Cerebellar cortex (tissue), 1 donor: Measurements from ENCODE around the gene CRNKL1.
A peak's percentile ranks its signal among the peaks of the same experiment; 100 is the strongest.

Experiments used
- DNase-seq: peaks from one replicate; pipeline ENCODE4 v3.0.0-alpha.2; 2015; ENCODE audit warnings: low spot score

CRNKL1 gene

GRCh38 chr20:20063941-20064702 lies 11.9 kb upstream of the CRNKL1 start:
- no peak for DNase-seq

DNA sequence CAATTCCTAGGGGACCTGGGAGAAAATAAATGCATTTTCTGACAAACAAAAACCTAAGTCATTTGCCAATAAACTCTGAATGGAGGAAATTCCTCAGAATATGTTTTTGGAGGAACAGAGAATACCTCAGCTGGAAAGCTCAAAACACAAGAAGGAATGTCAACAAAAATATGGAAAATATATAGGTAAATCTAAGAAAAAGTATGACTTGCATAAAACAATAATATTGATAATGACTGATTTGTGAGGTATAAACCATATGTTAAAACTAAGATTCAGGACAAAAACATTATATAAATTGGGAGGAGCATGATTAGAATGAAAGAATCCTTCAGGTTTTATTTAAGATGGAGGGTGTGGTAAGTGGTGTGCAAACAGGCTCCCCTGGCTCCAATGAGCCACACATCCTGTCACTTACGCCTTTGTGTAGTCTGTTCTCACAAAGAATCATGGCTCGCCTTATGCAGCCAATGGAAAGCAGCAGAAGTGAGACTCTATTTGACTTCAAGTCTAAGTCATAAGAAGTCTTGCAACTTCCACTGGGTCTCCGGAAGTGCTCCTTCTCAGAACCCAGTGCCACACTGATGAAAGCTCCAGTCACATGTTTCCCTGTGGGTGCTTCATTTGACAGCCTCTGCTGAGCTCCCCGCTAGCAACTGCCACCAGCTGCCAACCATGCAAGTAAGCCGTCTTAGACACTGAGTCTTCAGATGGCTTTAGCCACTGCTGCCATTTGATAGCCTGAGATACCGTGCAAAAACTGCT lies 8.2 kb upstream of the CRNKL1 start:
- DNase-seq: no peak

DNA sequence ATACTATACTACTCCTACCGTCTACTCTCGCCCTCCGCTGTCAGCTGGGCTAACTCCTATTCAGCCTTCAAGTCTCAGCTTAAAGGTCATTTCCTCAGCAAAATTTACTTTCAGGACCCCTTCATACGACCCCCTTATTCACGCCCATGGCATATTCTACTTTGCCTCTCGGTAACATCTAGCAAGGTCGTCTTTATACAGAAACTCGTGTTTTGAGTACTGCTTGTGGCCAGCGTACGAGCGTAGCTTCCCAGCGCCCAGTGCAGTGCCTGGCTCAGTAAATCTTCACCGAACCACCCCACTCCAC lies 546 bp downstream of the CRNKL1 start:
- no peak for DNase-seq

DNA sequence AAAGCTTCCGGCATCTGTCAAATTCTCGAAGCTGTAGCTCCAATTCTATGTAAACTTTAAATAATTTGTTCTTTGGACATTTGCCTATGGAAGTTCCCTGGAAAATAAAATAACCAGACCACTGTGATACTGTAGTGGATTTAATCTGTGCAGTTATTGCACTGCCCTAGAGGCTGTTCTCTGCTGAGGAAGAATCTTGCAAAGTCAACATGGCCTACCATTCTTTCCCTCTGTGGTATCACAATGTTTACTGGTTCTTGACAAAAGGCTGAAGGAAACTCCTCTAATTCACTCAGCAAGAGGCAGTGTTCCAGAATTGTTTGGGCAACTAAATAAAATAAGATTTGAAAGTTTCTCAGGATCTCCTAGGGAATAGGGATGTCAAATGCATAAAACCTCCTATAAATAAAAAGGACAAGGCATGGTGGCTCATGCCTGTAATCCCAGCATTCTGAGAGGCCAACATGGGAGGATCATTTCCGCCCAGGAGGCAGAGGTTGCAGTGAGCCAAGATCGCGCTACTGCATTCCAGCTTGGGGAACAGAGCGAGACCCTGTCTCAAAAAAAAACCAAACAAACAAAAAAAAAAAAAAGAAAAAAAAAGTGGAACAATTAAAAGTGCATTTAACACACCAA lies 12.4 kb downstream of the CRNKL1 start:
- DNase-seq: no peak

DNA sequence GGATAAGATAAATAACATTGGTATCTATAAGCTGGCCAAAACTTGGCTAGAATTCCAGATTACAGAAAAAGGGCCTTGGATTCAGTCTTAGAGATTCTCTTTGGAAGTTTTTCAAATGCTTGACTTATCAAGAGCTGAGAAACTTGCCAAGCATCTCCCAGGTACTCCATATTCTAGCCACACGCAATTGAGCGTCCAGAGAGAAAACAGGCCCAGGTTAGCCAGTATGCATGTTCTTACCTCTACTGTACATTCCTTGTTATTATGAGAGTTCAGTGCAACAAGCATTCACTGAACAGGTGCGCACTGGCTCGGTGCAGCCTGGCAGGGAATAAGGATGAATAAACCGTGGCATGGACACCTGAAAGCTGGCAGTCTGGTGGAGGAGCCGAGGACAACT lies 13.7 kb downstream of the CRNKL1 start:
- no peak for DNase-seq

GRCh38 chr20:20037960-20038359 lies 14.3 kb downstream of the CRNKL1 start:
- DNase-seq: no peak

GRCh38 chr20:20036756-20037155 lies 15.5 kb downstream of the CRNKL1 start:
- no peak for DNase-seq

- DNase-seq: no peak
Measured at GRCh38 chr20:20034486-20034885, 17.8 kb downstream of the CRNKL1 start.

GRCh38 chr20:20031790-20032189 lies 20.5 kb downstream of the CRNKL1 start:
- no peak for DNase-seq

DNA sequence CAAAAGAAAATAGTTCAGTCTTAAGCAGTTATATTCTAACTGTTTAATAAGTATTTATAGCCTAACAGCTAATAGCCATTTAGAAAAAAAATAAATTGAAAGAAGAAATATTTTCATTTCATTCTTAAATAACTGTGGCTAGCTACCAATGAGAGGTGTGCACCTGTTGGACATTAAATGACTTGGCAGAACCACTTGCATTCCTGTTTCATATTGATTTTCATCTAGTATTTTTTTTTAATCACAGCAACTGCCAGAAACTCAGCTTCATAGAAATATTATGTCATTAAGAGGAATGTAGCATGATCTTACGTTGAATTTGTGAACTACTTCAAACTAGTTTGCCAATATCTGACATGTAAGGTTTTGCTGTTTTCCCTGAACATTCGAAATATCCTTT lies 25.0 kb downstream of the CRNKL1 start:
- no peak for DNase-seq

GRCh38 chr20:20024942-20025341 lies 27.3 kb downstream of the CRNKL1 start:
- no peak for DNase-seq

DNA sequence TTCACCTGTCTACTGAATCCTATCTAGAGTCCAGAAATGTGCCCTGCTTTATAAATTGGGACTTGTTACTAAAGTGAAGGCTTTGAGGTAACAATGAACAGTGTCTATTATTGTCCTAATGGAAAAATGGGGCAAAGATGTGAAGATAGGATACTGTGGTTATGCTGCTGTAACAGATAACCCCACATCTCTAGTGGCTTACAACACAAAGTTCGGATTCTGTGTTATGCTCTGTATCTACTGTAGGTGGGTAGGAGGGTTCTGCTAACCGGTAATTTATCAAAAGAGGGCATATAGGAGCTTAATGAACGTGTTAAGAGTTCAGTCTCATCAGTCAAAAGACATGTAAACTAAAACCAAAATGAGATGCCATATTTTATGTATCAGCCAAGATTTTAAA lies 28.9 kb downstream of the CRNKL1 start:
- no peak for DNase-seq

DNA sequence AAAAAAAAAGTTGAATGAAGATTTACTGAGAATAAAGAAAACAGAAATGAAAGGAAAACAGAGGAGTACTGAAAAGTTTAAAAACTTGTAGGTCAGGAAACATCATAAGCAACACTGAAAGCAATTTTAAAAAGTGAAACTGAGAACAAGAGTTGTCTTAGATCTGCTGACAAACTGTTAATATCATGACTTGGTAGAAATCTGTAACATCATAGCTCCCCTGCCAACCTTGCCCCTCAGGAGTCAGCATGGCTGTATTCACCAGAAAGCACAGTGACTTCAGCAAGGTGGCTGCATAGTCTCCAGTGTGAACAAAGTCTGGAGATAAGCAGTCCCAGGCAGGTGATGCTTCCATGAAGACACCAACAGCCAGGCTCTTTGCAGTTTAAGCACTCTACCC lies 29.8 kb downstream of the CRNKL1 start:
- no peak for DNase-seq

GRCh38 chr20:20021835-20022234 lies 30.4 kb downstream of the CRNKL1 start:
- no peak for DNase-seq

DNA sequence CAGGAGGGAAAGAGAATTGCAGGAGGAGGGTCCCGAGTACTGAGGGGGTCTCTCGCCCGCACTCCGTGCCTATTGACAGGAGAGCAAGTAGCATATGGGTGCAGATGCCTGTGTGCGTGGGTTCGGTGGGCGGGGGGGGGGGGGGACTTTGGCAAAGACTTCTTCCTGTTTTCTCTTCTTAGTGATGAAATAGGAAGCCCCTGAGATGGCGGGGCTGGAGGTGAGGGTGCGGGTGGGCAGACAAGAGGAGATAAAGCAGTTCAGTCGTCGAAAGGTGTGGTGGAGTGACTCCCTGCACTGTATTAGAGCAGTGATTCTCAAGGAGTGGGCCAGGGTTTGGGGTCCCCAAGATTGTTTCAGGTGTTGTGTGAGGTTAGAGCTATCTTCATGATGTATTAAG lies 31.4 kb downstream of the CRNKL1 start:
- no peak for DNase-seq

DNA sequence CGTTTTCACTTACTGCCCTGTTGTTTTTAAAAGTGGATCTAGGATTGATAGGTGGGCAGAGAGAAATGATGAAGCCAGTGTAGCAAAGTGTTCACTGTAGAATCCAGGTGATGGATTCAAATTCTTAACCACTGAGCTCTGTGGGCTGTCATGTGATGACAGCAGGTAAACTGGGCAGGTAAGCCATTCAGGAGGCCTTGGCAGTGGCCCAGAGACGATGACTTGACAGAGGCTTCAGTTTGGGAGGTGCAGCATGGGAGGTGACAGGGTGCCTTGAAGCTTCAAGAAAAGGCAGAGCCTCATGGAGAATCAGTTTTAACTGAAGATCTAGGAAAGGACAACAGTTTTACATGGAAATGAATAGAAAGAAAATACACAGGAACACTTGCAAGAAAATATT lies 33.1 kb downstream of the CRNKL1 start:
- DNase-seq: no peak

DNA sequence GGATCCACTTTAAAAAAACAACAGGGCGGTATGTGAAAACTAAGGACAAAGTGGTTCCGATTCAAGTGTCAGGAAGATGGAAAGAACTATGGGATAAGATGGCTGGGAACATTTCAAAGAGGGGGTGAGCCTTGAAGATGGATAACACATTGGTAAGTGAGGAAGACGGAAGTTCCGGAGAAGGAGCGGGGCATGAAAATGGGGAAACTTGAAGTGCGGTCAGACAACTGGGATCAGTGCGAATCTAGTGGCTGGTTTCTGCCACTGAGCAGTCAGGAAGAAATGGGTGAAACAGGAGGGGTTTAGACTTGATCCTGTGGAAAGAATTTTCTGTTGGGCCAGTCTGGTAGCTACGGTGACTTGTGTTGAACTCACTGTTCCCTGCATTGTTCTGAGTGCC lies 33.9 kb downstream of the CRNKL1 start:
- DNase-seq: no peak

- DNase-seq: no peak
Measured at GRCh38 chr20:20017844-20018185, 34.5 kb downstream of the CRNKL1 start.

DNA sequence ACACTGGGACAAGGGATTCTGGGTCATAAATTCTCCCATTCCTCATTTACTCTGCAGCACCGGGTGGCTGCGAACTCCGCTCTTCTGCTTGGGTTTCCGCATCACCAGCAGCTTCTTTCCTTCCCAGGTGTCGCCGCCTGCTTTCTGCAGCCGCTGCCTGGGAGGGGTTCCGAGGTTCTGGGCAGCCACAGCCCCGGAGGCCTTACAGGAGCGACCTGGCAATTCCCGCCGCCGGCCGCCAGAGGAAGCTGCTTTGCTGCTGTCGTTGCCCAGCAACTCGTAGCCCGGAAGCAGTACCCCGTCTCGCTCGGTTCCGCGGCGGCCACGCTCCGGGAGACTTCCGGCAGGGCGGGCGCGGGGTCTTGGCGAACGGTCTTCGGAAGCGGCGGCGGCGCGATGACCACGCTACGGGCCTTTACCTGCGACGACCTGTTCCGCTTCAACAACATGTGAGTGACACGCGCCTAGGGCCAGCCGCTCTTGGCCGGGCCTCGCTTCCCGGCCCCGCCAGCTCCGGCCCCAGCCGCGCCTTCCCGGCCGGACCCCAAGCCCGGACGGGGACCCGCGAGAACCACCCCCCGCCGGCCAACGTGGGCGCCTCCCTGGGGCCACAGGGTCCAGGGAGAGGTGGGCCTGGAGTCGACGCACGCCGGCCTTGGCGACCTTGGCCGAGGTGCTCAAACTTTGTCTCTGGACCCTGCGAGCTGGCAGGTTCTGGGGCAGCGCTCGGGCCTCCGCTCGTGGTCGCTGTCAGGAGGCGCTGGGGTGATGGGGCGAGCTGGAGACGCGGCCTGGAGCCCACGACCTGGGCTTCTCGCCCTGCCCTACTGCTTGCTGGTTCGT lies 35.0 kb downstream of the CRNKL1 start, which contains the start of gene NAA20:
NAA20 (plus strand) TSS at position 362 of the 843 bp plus-strand sequence; CDS start at position 397, 35 bp downstream.
- peak; percentile 94 for DNase-seq

- DNase-seq: no peak
Measured at GRCh38 chr20:20014659-20015058, 37.6 kb downstream of the CRNKL1 start.

GRCh38 chr20:20012541-20012940 lies 39.7 kb downstream of the CRNKL1 start:
- DNase-seq: no peak
